Measurements from ENCODE around the gene CALY.

CALY gene

GRCh38 chr10:133294189-133294588, 42.5 kb downstream of the CALY start:
- POLR2A ChIA-PET = no interaction called here
- CTCF ChIA-PET = no interaction called here
- TF ChIP-seq LEF1 (IDR thresholded peaks at IDR 0.05; ENCODE audit: borderline replicate concordance) (no peak), ARNT (IDR thresholded peaks at IDR 0.05) (no peak), NFRKB (IDR thresholded peaks at IDR 0.05) (no peak), FOXM1 (IDR thresholded peaks at IDR 0.05; ENCODE audit: borderline replicate concordance) (no peak), CTBP1 (IDR thresholded peaks at IDR 0.05; ENCODE audit: borderline replicate concordance) (no peak), TARDBP (IDR thresholded peaks at IDR 0.05) (no peak), SP1 (IDR thresholded peaks at IDR 0.05) (no peak), FOXK2 (IDR thresholded peaks at IDR 0.05) (no peak), ZNF384 (IDR thresholded peaks at IDR 0.05) (no peak), HDGF (IDR thresholded peaks at IDR 0.05; ENCODE audit: borderline replicate concordance) (no peak), BHLHE40 (IDR thresholded peaks at IDR 0.05; ENCODE audit: borderline replicate concordance) (no peak), FOXA1 (IDR thresholded peaks at IDR 0.05) (no peak), ELF4 (IDR thresholded peaks at IDR 0.05) (no peak), SUZ12 (IDR thresholded peaks at IDR 0.05) (no peak), L3MBTL2 (conservative IDR thresholded peaks at IDR 0.05) (no peak)
- TF ChIP-seq, protein P1, sequence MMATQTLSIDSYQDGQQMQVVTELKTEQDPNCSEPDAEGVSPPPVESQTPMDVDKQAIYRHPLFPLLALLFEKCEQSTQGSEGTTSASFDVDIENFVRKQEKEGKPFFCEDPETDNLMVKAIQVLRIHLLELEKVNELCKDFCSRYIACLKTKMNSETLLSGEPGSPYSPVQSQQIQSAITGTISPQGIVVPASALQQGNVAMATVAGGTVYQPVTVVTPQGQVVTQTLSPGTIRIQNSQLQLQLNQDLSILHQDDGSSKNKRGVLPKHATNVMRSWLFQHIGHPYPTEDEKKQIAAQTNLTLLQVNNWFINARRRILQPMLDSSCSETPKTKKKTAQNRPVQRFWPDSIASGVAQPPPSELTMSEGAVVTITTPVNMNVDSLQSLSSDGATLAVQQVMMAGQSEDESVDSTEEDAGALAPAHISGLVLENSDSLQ (IDR thresholded peaks at IDR 0.05) = no peak
- DNase-seq (ENCODE audit: extremely low spot score) = no peak

DNA sequence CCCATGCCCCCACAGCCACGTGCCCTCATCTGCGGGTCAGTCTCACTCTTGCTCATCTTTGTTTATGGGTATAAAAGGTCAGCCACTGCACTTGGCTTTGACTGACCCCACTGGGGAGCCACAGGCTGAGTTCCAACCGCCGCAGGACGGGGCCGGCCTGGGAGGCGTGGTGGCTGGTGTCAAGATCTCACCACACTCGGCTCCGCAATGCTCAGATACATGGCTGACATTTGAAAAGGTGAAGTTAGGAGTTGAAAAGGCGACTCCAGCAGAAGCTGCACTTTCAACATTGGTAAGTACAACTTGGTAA, 42.9 kb downstream of the CALY start:
- CTCF ChIA-PET = no interaction called here
- no peak for DNase-seq (ENCODE audit: extremely low spot score)

DNA sequence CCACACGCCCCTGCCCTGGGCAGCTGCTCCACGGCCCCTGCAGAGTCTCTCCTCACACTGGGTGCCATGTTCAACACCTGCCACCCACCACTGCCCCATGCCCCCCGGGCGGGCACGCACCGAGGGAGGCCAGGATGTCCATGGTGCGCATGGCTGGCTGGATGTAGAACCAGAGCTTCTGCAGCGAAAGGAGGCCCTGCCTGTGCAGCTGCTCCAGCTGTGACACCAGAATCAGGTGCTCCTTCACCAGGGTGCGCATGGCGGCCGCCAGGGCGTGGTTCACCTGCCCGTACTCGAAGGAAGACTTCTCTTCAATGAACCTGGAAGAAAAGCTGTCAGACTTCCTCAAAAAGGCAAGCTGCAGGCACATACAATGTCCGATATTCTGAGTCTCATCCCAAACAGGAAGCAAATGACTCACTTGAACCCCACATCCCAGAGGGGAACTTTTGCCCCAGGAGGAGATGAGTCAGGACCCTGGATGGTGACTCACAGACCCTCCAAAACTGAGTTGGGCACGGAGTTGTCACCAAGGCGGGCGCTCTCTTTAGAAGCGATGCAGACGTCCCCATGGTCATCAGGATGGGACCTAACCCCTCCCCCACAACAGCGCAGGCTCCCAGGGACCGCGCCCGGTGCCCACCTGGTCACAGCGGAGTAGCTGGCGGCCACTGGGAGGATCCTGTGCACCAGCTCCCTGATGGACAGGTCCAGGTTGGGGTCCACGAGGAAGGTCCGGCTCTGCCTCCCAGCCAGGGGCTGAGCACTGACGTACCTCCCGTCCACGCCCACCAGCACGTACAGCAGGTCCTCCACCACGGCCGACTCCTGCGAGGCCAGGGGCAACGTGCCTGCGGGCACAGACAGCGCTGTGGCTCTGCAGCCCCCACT, 43.5 kb downstream of the CALY start:
- no peak for DNase-seq (ENCODE audit: extremely low spot score)
- CTCF ChIA-PET = no interaction called here

More for the DNA sequence above, 42.9 kb downstream of the CALY start:
- POLR2A ChIA-PET = no interaction called here
- TF ChIP-seq ARNT (IDR thresholded peaks at IDR 0.05) (no peak), L3MBTL2 (conservative IDR thresholded peaks at IDR 0.05) (no peak), ELF4 (IDR thresholded peaks at IDR 0.05) (no peak), CTBP1 (IDR thresholded peaks at IDR 0.05; ENCODE audit: borderline replicate concordance) (no peak)

GRCh38 chr10:133289761-133290160, 46.9 kb downstream of the CALY start:
- DNase-seq (ENCODE audit: extremely low spot score) = no peak
- ChIA-PET POLR2A (no interaction called here), CTCF (no interaction called here)
- TF ChIP-seq, protein P1 (IDR thresholded peaks at IDR 0.05) = no peak
- TF ChIP-seq ZNF384 (IDR thresholded peaks at IDR 0.05) (no peak), L3MBTL2 (conservative IDR thresholded peaks at IDR 0.05) (no peak), BHLHE40 (IDR thresholded peaks at IDR 0.05; ENCODE audit: borderline replicate concordance) (no peak), SP1 (IDR thresholded peaks at IDR 0.05) (no peak), CTBP1 (IDR thresholded peaks at IDR 0.05; ENCODE audit: borderline replicate concordance) (no peak), NFRKB (IDR thresholded peaks at IDR 0.05) (no peak), FOXA1 (IDR thresholded peaks at IDR 0.05) (no peak), HDGF (IDR thresholded peaks at IDR 0.05; ENCODE audit: borderline replicate concordance) (no peak), ELF4 (IDR thresholded peaks at IDR 0.05) (no peak), ARNT (IDR thresholded peaks at IDR 0.05) (no peak), SUZ12 (IDR thresholded peaks at IDR 0.05) (no peak), FOXK2 (IDR thresholded peaks at IDR 0.05) (no peak)

More for the DNA sequence above, 43.5 kb downstream of the CALY start:
- TF ChIP-seq SP1 (IDR thresholded peaks at IDR 0.05) = no peak
- TF ChIP-seq, protein P1 (IDR thresholded peaks at IDR 0.05) = no peak
- TF ChIP-seq SUZ12 (IDR thresholded peaks at IDR 0.05) = no peak
- TF ChIP-seq FOXK2 (IDR thresholded peaks at IDR 0.05) = no peak
- TF ChIP-seq NFRKB (IDR thresholded peaks at IDR 0.05) = no peak
- no peak for TF ChIP-seq FOXA1 (IDR thresholded peaks at IDR 0.05)
- no peak for TF ChIP-seq BHLHE40 (IDR thresholded peaks at IDR 0.05; ENCODE audit: borderline replicate concordance)
- TF ChIP-seq LEF1 (IDR thresholded peaks at IDR 0.05; ENCODE audit: borderline replicate concordance) = no peak
- no peak for TF ChIP-seq L3MBTL2 (conservative IDR thresholded peaks at IDR 0.05)
- TF ChIP-seq ARNT (IDR thresholded peaks at IDR 0.05) = no peak
- no peak for TF ChIP-seq ELF4 (IDR thresholded peaks at IDR 0.05)
- TF ChIP-seq CTBP1 (IDR thresholded peaks at IDR 0.05; ENCODE audit: borderline replicate concordance) = no peak
- no peak for TF ChIP-seq TARDBP (IDR thresholded peaks at IDR 0.05)
- no peak for TF ChIP-seq ZNF384 (IDR thresholded peaks at IDR 0.05)
- no peak for TF ChIP-seq FOXM1 (IDR thresholded peaks at IDR 0.05; ENCODE audit: borderline replicate concordance)
- no peak for TF ChIP-seq HDGF (IDR thresholded peaks at IDR 0.05; ENCODE audit: borderline replicate concordance)
- POLR2A ChIA-PET = no interaction called here

- ChIA-PET POLR2A (no interaction called here), CTCF (no interaction called here)
- TF ChIP-seq FOXA1 (IDR thresholded peaks at IDR 0.05) (no peak), FOXK2 (IDR thresholded peaks at IDR 0.05) (no peak), LEF1 (IDR thresholded peaks at IDR 0.05; ENCODE audit: borderline replicate concordance) (no peak), BHLHE40 (IDR thresholded peaks at IDR 0.05; ENCODE audit: borderline replicate concordance) (no peak), ARNT (IDR thresholded peaks at IDR 0.05) (no peak), ELF4 (IDR thresholded peaks at IDR 0.05) (no peak)
- TF ChIP-seq, protein P1 (IDR thresholded peaks at IDR 0.05) = no peak
- no peak for DNase-seq (ENCODE audit: extremely low spot score)
These were observed 48.7 kb downstream of the CALY start for GRCh38 chr10:133287832-133288500.
